Activated T-helper 9 cell treated with anti-CD3 and anti-CD28 coated beads, Interleukin-2, amount 50 U/mL, for 16 hours (primary cell): ENCODE data around the gene CALCOCO1.
A peak's percentile ranks its signal among the peaks of the same experiment; 100 is the strongest.
"Not testable (repeated sequence)": the region's sequence is repeated elsewhere in the genome, so short reads cannot be mapped to it uniquely, and the experiment has no call there.

Experiments used
- DNase-seq: peaks from one replicate; pipeline ENCODE4 v3.0.0-alpha.2; 2020; ENCODE audit warnings: low read depth

CALCOCO1 gene, protein sequence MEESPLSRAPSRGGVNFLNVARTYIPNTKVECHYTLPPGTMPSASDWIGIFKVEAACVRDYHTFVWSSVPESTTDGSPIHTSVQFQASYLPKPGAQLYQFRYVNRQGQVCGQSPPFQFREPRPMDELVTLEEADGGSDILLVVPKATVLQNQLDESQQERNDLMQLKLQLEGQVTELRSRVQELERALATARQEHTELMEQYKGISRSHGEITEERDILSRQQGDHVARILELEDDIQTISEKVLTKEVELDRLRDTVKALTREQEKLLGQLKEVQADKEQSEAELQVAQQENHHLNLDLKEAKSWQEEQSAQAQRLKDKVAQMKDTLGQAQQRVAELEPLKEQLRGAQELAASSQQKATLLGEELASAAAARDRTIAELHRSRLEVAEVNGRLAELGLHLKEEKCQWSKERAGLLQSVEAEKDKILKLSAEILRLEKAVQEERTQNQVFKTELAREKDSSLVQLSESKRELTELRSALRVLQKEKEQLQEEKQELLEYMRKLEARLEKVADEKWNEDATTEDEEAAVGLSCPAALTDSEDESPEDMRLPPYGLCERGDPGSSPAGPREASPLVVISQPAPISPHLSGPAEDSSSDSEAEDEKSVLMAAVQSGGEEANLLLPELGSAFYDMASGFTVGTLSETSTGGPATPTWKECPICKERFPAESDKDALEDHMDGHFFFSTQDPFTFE

DNA sequence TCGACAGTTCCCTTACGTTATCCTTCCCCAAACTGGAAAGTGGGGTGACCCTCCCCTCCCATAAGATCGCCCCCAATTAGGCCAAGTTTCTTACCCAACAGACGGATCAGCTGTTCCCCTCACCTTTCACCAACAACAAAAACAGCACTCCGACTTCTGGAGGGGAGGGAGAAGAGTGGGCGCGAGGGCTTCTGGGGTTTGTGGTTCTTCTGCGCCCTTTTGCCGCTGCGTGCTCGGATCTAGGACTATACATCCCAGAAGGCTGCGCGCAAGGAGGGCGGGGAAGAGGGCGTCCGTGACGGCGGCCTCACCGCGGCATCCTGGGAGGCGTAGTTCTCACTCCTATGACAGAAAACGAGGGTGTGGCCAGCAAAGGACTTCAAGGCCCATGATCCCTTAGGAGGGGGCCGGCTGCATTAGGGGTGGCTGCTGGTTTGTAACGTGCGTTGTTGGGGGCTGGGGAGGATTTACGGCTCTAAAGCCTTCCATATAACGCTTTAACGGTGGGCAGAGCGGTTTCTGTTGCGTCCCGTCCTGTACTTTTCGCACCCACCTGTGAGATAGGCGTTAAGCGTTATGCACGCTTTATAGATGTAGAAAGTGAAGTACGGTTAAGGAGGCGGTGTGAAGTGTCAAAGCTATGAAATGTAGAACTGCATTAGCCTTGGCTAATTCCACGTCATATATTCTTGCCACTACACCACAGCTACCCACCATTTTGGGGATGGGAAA, at the start of gene CALCOCO1:
CALCOCO1 (minus strand) TSS at position 143 of the 732 bp plus-strand sequence. CDS start 2,210 bp downstream, outside the sequence.
- peak; percentile 93 for DNase-seq

DNA sequence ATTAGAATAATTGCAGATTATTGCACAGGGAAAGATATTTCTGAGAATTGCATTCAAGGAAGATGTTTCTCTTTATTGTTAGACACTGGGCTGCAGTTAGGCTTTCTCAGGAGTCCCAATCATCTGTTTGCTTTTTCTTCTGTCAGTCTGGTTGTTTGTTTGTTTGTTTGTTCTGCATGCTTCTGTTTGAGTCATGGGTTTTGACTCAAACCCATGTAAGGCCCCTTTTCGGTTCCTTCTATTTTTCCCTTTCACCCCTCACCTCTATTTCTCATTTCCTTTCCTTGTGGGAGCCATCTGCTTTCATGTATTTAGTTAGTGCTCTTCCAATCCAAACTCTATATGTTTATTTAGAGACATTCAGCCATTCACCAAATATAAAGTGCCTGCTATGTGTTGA, 49.6 kb upstream of the CALCOCO1 start:
- DNase-seq = no peak

DNA sequence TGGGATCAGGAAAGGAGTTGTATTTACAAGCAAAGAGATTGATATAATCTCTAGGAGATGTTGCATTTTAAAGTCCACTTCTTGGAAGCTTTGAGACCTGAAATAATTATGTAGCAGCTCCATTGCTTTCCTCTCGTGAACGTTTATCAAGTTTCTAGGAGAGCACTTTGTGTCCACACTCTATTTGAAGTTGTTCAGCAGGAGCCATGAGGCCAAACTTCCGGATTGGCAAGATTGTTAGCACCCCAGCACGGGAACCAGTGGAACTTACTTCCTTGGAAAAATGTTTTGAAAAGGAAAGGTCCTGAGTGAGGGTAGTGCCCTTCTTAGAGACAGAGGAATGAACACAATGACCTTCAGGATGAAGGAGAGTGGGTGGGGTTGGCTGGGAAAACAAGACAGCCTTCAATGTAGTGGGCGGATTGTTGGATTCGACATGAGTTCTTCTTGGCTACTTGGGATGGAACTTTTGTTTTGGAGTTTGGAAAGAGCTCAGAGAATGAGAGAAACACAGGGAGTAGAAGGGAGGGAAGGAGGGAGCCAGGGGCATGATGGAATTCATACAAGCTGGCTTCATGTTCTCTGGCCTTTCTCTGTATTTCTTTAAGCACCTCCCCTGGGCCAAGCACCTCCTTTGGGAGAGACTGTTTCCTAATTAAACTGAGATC, 48.4 kb upstream of the CALCOCO1 start:
- DNase-seq = no peak

DNA sequence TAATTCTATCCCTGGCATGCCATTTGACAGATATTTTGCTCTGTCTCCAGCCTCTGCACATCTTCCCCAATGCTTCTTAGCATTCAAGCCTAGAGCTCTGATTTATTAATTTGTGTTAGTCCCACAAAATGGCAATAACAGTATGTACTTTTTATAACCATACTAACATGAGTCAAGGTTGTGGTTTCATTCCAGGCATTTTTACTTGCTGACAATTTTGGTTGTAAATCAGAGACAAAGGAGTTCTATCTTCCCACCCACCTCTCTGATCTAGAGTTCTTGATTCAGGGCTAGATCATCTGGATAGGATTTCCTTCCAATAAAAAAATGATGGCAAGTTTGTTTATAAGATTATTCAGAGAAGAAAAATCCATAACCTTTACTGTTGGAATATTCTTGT, 43.0 kb upstream of the CALCOCO1 start:
- DNase-seq = no peak

DNA sequence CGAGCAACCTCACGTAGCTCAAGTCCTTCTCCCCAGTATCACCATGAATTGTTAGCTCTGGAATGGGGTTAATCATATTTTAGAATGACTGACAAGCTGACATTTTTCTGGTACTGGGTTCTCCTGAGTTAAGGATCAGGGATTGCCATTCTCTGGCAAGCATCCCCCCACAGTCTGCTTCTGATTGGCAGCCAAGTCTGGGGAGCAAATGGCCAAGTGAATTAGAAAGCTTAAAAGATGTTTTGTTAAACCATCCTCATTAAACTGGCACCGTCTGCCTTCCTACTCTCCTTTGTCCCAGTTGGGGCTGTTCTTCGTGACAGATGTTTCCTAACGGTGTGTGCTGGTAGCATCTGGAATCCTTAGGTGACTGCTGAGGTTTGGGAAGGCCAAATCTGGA, 41.7 kb upstream of the CALCOCO1 start:
- no peak for DNase-seq

DNA sequence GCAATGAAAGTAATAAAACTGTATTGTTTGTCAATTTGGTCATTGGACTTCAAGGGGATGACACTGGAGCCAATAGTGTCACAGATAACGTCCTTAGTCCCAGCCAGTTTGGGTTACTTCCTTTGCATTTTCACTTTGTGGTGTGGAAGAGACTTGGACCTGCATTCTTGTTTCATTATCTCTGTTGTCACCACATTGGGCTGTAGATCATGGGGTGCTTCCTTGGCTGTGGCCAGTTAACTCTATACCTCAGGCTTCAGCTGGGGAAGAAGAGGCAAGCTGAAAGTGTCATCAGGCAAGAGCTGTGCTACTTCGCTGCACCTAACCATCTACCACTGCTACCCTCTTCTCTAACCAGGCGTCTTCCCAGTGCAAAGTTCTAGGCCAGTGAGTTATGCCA, 39.6 kb upstream of the CALCOCO1 start:
- DNase-seq = no peak

DNA sequence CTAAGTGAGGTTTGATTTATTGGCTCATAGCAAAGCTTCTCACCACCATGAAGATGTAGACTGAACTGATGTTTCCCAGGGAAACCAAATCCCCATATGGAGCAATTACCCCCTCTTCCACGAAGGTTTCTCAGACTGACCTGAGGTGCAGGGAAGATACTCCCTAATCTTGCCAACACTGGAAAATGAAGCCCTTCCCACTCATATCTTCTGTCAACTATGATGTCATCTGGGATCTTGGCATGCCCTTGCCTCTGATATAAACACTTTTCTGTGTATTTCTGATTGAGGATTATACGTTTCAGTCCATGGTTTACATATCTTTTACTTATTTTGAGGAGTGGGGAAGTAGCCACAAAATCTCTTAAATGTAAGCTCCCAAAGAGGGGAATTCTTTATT, 38.6 kb upstream of the CALCOCO1 start:
- no peak for DNase-seq

DNA sequence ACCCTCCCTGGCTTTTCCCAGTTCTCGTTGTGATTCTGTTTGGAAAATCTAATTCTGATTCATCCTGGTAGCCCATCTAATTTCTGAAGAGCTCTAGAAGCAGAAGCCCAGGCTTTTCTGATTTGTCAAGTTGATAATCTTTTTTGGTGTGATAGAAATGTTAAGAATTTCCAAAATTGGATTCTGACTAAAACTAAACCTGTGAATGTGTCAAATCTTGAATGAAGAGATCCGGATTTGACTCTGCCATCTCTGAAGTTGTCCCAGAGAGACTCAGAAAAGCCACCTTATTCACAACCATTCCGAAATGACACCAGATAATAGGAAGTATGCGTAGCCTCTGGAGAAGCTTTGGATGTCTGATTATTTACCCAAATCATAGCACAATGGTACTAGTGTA, 37.4 kb upstream of the CALCOCO1 start:
- DNase-seq = no peak

DNA sequence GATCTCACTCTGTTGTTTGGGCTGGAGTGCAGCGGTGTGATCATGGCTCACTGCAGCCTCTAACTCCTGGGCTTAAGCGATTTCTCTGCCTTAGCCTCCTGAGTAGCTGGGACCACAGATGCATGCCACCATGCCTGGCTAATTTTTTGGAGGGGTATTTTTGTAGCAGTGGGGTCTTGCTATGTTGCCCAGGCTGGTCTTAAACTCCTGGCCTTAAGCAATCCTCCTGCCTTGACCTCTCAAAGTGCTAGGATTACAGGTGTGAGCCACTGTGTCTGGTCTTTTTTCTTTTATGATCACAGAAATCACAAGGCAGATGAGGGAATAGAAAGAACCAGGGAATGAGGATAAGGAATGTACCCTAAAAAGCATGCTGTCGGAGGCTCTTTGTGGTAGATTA, 35.5 kb upstream of the CALCOCO1 start:
- DNase-seq = not testable (repeated sequence)

DNA sequence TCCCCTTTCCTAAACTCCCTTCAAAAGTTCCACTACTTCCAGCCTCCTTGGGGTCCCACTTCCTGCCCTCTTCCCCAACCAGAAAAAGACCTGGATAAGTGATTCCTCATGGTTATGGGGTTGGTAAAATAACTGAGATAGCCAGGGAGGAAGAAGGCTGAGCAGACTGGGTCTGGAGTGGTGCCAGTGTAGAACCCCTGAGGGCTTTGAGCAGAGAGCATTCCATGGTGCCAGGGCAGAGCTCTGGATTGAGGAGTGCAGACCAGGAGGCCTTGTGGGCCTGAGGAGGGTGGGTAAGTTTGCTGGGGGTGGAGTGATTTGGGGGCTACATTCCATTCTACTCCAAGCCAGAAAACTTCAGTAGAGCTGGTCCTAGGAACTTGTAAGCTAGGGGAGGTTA, 34.1 kb upstream of the CALCOCO1 start:
- no peak for DNase-seq

DNA sequence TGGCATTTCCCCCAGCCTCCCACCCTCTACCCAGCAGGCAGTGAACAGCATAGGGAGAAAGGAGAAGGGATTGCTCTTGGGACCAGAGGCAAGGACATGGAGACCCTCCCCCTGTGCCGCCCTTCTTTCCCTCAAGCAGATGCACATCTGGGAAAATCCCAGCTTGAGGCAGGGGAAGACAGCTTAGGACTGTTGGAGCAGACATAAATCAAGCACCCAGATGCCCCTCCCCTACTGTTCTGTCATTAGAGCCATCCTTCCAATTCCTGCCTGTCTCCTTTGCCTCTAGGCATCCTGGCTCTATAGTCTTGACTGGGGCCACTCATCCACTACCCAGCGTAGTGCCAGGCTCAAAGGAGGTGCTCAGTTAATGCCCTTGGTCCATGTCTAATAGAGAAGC, 32.0 kb upstream of the CALCOCO1 start:
- DNase-seq = no peak

DNA sequence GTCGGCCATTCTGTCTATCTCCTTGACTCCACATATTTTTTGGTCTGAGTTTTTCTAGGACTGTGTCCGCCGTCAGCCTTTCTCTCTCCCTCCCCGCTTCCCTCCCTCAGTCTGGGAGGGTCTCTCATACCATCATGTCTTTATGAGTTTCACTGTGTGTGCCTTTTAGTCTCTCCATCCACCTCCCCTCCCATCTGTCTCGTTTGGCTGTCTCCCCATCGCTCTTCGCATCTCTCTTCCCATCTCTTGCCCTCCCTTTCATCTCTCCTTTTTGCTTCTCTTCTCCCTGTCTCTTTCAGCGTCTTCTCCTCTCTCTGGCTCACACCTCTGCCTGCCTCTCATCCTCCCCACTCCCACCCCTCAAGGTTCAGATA, 31.5 kb upstream of the CALCOCO1 start:
- no peak for DNase-seq

DNA sequence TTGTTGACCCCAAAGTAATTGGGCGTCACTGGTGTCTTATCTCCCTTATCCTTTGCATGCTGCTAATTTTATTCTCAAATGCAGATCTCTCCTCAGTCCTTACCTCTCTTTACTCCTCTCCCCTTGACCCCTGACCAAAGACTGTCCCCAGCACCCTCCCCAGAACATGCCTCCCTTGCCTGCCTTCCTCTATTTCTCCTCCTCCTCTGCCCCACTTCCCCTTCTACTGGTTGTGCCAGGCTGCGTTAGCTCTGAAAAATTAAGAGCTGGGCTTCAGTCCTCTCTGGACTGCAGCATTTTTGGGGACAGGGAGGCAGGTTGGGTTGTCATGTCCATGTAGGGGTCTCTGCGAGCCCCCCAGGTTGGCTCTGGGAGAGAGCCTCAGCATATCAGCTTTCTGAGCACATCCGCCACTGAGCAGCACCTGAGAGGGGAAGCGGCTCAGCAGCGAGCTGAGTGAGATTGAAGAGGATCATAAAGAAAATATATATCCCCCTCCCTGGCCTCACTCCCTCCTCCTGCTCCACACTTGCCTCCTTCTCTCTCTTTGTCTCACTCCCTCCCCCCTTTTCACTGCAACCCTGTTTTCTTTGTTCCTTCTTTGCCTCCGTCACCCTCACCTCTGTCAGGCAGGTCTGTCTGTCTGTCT, 31.0 kb upstream of the CALCOCO1 start:
- DNase-seq = no peak

DNA sequence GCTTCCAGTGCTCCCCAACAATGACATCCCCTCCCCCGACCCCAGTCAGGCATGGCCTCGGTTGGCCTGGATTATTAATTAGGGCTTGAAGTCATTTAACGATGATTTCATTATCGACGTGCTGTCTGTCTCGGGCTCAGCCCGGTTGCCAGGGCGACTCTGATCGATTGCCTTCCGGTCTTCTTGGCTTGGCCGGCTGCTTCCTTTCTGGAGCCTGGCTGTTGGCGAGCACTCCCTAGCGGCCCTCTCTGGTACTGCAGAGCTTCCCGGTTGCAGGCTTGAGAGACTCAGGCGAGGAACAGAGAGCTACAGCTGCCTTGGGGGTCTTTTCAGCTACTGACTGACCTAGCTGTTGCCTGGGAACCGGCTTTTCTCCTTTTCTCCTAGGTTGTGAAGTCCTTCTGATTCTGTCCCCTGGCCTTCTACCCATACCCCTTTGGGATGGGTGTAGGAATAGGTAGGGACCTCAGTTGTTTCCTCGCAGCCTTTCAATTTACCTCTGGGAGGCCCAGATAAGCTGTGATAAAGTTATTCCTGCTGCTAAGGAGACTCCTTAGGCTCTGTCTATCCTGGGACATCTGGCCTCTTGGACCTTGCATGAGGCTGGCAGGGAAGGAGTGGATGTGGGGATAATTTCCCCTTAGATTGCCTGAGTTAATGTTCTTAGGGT, 30.0 kb upstream of the CALCOCO1 start:
- DNase-seq = peak; percentile 70

DNA sequence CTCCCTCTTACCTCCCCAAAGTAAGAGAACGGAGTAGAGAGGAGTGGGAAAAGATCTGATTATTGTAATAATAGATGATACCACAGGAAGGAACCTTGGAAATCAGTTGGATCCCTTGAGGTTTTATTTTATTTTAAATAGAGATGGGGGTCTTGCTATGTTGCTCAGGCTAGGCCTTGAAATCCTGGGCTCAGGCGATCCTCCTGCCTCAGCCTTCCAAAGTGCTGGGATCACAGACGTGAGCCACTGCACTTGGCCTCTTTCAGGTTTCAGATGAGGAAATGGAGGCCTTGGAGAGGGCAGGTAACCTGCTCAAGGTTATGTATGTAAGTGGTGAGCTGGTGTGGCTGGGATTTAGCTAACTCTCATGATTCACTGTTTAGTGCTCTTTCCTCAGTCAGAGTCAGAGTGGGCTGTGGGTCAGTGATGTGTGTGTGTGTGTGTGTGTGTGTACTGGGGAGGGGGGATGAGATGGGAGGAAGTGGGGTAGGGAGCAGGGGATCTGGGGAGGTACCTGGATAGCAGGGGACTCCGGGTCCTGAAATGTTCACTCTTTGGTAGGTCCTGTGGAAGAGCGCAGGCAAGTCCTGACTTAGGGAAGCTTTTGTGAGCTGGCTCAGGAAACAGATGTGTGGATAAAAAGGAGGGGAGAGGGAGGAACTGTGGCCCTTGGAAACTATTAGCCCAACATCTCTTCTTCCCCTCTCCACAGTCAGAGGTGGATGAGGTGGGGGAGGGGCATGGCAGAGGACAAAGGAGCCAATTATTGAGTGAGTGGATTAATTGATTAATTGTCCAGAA, 29.2 kb upstream of the CALCOCO1 start:
- DNase-seq = no peak

DNA sequence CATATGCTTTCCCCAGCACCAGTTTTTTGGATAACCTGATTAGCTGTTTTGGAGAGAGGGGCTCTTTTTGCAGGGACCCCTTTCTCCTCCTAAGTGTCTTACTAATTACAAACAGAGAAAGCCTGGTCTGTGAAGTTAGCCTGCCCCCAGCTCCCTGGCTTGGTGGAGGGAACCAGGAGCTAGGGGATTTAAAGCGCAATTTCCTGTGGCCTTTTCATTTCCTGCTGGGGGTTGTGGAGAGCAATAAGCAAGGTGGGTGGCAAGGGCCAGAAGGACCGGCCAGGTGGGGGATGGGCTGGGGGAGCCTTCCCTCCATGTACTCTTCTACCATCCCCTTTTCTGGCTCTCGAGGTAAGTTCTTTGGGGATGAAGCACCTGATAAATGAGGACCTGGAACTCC, 28.6 kb upstream of the CALCOCO1 start:
- DNase-seq = no peak

DNA sequence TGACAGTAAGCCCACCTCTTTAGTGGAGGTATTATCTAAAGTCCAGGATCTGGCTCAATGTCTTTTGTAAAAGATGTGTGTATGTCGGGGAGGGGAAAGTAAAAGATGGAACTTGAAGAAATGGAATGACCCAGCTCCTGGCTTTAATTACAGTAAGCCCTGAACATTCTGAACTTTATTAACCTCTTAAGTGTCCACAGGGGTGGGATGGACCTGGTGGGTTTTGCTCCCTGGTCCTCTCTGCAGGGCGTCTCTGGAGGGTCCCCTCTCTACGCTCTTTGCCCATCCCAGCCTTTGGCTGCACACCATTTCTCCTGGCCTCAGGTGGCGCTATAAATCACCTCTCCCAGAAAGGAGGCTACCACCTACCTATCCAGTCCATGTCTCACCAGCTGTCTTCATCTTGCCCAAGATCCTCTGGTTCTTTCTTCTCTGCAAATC, 28.2 kb upstream of the CALCOCO1 start:
- DNase-seq = no peak

DNA sequence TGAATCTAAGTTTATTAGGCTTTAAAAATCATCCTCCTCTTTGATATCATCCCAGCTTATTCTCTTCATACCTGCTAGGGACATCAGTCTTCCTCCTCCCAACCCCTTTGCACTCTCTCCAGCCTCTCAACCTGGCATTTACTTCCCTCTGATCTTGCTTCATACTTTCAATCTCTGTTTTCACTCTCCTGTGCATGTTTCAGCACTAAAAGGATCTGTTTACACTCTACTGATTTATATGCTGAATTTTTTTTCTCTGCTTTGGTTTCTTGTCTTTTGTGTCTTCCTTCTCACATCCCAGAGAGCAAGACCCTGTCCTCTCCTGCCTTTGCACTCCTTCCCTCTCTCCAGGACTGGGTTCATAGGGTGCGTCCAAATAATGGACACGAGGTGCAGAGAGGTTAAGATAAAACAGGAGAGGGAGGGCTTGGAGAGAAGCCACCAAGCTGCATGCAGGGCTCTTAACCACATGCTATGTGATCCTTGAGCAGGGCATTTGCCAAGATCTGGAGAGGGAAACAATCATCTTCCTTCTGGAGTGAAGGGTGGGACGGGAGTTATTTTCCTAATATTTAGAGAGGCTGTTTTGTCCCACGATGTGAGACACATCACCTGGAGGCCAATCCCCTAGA, 27.5 kb upstream of the CALCOCO1 start:
- DNase-seq = no peak

DNA sequence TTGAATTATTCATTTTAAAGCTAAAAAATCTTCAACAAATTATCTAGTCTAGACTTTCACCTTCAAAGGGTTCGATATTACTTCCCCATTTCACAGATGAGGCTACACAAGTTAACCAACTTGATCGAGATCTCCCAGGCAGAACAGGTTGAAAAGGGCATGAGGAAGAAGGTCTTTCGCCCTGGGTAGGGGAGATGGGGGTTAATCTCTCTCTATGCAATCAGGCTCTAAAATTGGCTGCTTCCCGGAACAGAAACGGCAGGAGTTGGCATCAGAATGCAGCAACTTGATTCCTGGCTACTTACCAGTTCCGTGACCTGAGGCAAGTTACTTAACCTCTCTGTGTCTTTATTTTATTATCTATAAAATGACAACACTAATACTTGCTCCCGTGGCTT, 26.9 kb upstream of the CALCOCO1 start:
- no peak for DNase-seq

DNA sequence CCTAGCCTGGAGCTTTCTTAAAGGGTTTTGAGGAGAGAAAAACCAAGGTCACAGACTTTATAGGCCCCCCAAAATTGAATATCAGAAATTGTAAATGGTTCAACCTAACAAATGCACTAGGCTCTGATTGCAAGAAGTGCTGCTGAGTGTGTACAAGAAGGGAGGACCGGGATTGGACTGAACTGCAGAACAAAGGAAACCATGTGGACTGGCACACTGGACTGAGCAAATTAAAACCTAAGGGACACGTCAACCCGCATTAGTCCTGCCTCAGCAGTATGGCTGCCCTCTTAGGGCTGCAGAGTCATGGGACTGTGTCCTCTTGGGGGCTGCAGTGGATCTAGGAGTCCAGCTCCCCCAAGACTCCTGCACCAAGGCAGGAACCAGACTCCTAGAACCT, 25.4 kb upstream of the CALCOCO1 start:
- no peak for DNase-seq
